ENCODE measurements around the gene FRMPD3. TPM values are rescaled to one million over a fixed set of nuclear protein-coding genes. Genes with fewer than 3 reads are reported as not detected.
"Not testable (repeated sequence)": the region's sequence is repeated elsewhere in the genome, so short reads cannot be mapped to it uniquely, and the experiment has no call there.

Gene FRMPD3
- total RNA-seq = 0.04 TPM

- ATAC-seq = peak; percentile 21
Observed at GRCh38 chrX:107448998-107449835, at the start of gene FRMPD3. FRMPD3 (plus strand) TSS chrX:107449652; CDS start chrX:107526589, 76,937 bp downstream.

- no peak for ATAC-seq
Observed at GRCh38 chrX:107420571-107420970, 28.9 kb upstream of the FRMPD3 start.

- no peak for ATAC-seq
Observed at GRCh38 chrX:107421337-107421861, 28.1 kb upstream of the FRMPD3 start.

GRCh38 chrX:107429090-107429489 lies 20.4 kb upstream of the FRMPD3 start:
- ATAC-seq = no peak

- ATAC-seq = no peak
Observed at GRCh38 chrX:107440187-107440586, 9.3 kb upstream of the FRMPD3 start.

- no peak for ATAC-seq
Observed at GRCh38 chrX:107440692-107441091, 8.8 kb upstream of the FRMPD3 start.

GRCh38 chrX:107442914-107443527 lies 6.4 kb upstream of the FRMPD3 start:
- peak; percentile 69 for ATAC-seq

GRCh38 chrX:107445146-107445545 lies 4.3 kb upstream of the FRMPD3 start:
- no peak for ATAC-seq

GRCh38 chrX:107445631-107446030 lies 3.8 kb upstream of the FRMPD3 start:
- no peak for ATAC-seq

GRCh38 chrX:107447642-107448041 lies 1.8 kb upstream of the FRMPD3 start:
- no peak for ATAC-seq

GRCh38 chrX:107448625-107448997 lies 841 bp upstream of the FRMPD3 start:
- ATAC-seq = peak; percentile 32

- ATAC-seq = no peak
Observed at GRCh38 chrX:107450823-107451509, 1.5 kb downstream of the FRMPD3 start.

- ATAC-seq = no peak
Observed at GRCh38 chrX:107451731-107452130, 2.3 kb downstream of the FRMPD3 start.

GRCh38 chrX:107452581-107452980 lies 3.1 kb downstream of the FRMPD3 start:
- no peak for ATAC-seq

GRCh38 chrX:107454302-107454701 lies 4.8 kb downstream of the FRMPD3 start:
- peak; percentile 83 for ATAC-seq

GRCh38 chrX:107457289-107457688 lies 7.8 kb downstream of the FRMPD3 start:
- no peak for ATAC-seq

- ATAC-seq = no peak
Observed at GRCh38 chrX:107465932-107466620, 16.6 kb downstream of the FRMPD3 start.

GRCh38 chrX:107467271-107467670 lies 17.8 kb downstream of the FRMPD3 start:
- no peak for ATAC-seq

GRCh38 chrX:107470198-107470597 lies 20.7 kb downstream of the FRMPD3 start:
- ATAC-seq = no peak

- no peak for ATAC-seq
Observed at GRCh38 chrX:107470971-107471370, 21.5 kb downstream of the FRMPD3 start.

- ATAC-seq = not testable (repeated sequence)
Observed at GRCh38 chrX:107471420-107471819, 22.0 kb downstream of the FRMPD3 start.

- ATAC-seq = no peak
Observed at GRCh38 chrX:107477406-107477805, 28.0 kb downstream of the FRMPD3 start.

- no peak for ATAC-seq
Observed at GRCh38 chrX:107480272-107480671, 30.8 kb downstream of the FRMPD3 start.

All from esophagus mucosa (tissue), 1 donor.